HG03342 (cell line): ENCODE data around the gene FES.

Experiments used
- ATAC-seq: cut with Tn5 transposase; IDR thresholded peaks from one replicate; pipeline ENCODE4 v1.9.1; 2021; ENCODE audit warnings: mild to moderate bottlenecking, moderate library complexity; ENCODE audit not compliant: unreplicated experiment

Gene FES

DNA sequence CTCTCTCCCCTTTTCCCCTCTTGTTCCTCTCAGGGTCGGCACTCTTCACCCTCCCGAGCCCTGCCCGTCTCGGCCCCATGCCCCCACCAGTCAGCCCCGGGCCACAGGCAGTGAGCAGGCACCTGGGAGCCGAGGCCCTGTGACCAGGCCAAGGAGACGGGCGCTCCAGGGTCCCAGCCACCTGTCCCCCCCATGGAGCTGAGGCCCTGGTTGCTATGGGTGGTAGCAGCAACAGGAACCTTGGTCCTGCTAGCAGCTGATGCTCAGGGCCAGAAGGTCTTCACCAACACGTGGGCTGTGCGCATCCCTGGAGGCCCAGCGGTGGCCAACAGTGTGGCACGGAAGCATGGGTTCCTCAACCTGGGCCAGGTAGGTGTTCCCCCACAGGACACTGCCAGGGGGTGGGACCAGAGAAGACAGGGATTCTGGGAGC, 8.7 kb upstream of the FES start:
- ATAC-seq = no peak

GRCh38 chr15:90876046-90876445, 8.3 kb upstream of the FES start:
- ATAC-seq = no peak

- ATAC-seq = no peak
These were observed 7.7 kb upstream of the FES start for GRCh38 chr15:90876512-90877170.

- no peak for ATAC-seq
These were observed 7.0 kb upstream of the FES start for GRCh38 chr15:90877315-90877714.

DNA sequence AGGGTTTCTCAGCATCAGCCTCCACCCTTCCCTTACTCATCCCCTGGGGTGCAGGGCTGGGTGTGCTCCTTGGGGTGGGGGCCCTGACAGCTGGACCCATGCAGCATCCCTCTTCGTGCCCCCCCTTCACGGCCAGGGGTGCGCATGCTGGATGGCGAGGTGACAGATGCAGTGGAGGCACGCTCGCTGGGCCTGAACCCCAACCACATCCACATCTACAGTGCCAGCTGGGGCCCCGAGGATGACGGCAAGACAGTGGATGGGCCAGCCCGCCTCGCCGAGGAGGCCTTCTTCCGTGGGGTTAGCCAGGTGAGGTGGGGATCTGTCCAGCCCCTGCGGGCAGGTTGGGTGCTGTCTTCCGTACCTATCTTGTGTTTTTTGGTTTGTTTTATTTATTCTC, 6.3 kb upstream of the FES start:
- no peak for ATAC-seq

- no peak for ATAC-seq
These were observed 5.6 kb upstream of the FES start for GRCh38 chr15:90878660-90879059.

DNA sequence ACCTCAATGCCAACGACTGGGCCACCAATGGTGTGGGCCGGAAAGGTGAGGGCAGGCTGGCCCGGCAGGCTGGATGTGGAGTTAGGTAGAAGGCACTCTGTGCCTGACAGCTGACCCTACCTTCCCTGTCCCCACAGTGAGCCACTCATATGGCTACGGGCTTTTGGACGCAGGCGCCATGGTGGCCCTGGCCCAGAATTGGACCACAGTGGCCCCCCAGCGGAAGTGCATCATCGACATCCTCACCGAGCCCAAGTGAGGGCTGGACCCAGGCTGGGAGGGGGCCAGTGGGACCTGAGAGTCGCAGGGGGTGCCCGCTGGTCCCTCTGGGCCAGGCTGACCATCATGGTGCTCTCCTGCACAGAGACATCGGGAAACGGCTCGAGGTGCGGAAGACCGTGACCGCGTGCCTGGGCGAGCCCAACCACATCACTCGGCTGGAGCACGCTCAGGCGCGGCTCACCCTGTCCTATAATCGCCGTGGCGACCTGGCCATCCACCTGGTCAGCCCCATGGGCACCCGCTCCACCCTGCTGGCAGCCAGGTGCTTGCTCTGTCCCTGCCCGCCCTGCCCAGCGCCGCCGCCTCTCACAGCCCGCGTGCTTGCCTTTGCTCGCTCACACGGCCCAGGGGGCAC, 4.5 kb upstream of the FES start:
- ATAC-seq = no peak

DNA sequence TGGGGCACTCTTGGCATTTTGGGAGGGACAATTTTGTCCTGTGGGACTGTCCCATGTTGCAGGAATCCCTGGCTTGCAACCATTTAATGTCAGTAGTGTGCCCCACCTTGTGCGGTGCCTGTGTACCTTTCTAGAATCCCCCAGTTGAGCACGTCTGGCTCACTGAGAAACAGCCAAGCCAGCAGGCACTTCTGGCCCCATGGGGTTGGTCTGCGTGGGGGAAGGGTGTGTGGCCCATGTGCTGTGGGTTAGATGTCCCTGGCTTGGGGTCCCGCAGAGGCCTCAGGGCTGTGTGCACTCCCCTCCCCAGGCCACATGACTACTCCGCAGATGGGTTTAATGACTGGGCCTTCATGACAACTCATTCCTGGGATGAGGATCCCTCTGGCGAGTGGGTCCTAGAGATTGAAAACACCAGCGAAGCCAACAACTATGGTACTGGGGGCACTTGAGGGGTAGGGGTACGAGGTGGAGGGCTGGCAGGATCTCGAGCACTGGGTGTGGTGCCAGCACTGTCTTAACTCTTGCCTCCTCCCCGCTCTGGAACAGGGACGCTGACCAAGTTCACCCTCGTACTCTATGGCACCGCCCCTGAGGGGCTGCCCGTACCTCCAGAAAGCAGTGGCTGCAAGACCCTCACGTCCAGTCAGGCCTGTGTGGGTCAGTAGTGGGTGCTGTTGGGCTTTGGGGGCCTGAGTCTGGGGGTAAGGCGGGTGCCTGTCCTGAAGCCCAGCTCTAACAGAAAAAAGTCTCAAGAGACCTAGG, 3.7 kb upstream of the FES start:
- ATAC-seq = no peak

- no peak for ATAC-seq
These were observed 2.9 kb upstream of the FES start for GRCh38 chr15:90881181-90881977.

DNA sequence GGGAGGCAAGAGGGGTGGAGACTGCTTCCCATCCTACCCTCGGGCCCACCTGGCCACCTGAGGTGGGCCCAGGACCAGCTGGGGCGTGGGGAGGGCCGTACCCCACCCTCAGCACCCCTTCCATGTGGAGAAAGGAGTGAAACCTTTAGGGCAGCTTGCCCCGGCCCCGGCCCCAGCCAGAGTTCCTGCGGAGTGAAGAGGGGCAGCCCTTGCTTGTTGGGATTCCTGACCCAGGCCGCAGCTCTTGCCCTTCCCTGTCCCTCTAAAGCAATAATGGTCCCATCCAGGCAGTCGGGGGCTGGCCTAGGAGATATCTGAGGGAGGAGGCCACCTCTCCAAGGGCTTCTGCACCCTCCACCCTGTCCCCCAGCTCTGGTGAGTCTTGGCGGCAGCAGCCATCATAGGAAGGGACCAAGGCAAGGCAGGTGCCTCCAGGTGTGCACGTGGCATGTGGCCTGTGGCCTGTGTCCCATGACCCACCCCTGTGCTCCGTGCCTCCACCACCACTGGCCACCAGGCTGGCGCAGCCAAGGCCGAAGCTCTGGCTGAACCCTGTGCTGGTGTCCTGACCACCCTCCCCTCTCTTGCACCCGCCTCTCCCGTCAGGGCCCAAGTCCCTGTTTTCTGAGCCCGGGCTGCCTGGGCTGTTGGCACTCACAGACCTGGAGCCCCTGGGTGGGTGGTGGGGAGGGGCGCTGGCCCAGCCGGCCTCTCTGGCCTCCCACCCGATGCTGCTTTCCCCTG, 2.2 kb upstream of the FES start:
- ATAC-seq = no peak

GRCh38 chr15:90882781-90883525, 1.4 kb upstream of the FES start:
- ATAC-seq = no peak

- ATAC-seq = no peak
These were observed 753 bp upstream of the FES start for GRCh38 chr15:90883526-90883975.

GRCh38 chr15:90884719-90885431, 571 bp downstream of the FES start:
- ATAC-seq = no peak

- ATAC-seq = peak; percentile 46
These were observed 1.4 kb downstream of the FES start for GRCh38 chr15:90885432-90886290.

GRCh38 chr15:90886291-90886614, 1.9 kb downstream of the FES start:
- no peak for ATAC-seq

DNA sequence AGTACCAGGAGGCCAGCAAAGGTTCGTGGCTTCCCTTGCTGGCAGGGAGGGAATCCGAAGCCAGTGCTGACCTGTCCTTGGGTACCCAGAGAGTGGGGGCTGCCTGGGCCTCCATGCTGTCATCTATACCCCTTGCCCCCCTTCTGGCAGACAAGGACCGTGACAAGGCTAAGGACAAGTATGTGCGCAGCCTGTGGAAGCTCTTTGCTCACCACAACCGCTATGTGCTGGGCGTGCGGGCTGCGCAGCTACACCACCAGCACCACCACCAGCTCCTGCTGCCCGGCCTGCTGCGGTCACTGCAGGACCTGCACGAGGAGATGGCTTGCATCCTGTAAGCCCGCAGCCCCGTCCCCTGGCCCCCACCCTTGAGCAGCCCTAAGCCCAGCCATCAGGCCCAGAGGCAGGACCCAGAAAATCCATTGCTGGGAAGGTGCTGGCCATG, 2.8 kb downstream of the FES start:
- ATAC-seq = no peak

DNA sequence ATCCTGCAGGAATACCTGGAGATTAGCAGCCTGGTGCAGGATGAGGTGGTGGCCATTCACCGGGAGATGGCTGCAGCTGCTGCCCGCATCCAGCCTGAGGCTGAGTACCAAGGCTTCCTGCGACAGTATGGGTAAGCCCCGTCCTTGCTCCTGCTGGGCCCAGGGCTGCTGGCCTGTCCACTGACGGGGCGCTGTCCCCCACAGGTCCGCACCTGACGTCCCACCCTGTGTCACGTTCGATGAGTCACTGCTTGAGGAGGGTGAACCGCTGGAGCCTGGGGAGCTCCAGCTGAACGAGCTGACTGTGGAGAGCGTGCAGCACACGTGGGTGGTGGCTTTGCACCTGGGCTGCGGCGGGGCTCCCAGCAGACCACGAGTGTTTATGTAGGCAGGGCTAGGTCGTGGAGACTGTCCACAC, 5.0 kb downstream of the FES start:
- no peak for ATAC-seq

DNA sequence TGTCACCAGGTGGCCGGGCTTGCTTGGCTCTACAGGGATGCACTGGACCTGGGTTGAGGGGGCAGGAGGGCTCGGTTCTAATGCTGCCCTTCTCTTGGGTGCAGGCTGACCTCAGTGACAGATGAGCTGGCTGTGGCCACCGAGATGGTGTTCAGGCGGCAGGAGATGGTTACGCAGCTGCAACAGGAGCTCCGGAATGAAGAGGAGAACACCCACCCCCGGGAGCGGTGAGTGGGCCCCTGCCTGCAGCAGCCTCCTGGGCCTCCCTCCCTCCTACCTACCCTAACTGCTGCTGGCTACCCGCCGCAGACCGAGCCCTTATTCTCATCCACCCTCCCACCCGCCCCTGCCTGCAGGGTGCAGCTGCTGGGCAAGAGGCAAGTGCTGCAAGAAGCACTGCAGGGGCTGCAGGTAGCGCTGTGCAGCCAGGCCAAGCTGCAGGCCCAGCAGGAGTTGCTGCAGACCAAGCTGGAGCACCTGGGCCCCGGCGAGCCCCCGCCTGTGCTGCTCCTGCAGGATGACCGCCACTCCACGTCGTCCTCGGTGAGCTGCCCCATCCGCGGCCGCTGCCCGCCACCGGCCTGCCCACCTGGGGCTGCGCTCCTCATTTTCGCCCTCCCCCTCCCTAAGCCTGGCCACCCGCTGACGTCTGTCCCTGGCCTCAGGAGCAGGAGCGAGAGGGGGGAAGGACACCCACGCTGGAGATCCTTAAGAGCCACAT, 5.6 kb downstream of the FES start:
- no peak for ATAC-seq
